GM10266 (cell line): ENCODE data around the gene EREG.

Source experiments
- DNase-seq: peaks from one replicate; pipeline ENCODE4 v3.0.0; 2012; ENCODE audit errors: extremely low spot score
- CTCF ChIP-seq: IDR thresholded peaks from 2 replicates; pipeline ENCODE4 v1.5.1; 2012; ENCODE audit warnings: mild to moderate bottlenecking, low read depth; ENCODE audit not compliant: control insufficient read depth, insufficient read depth; ENCODE audit errors: missing control alignments

EREG gene

GRCh38 chr4:74329307-74329706 is 35.6 kb upstream of the EREG start:
- DNase-seq: no peak

GRCh38 chr4:74330295-74330750 is 34.6 kb upstream of the EREG start:
- TF ChIP-seq CTCF: no peak
- DNase-seq: no peak

More at GRCh38 chr4:74329307-74329706, 35.6 kb upstream of the EREG start:
- no peak for TF ChIP-seq CTCF

- TF ChIP-seq CTCF: no peak
- DNase-seq: no peak
Observed at GRCh38 chr4:74331252-74331651, 33.7 kb upstream of the EREG start.

- TF ChIP-seq CTCF: no peak
- DNase-seq: no peak
Observed at GRCh38 chr4:74331944-74332343, 33.0 kb upstream of the EREG start.

GRCh38 chr4:74334636-74335035 is 30.3 kb upstream of the EREG start:
- no peak for DNase-seq
- TF ChIP-seq CTCF: no peak

GRCh38 chr4:74335341-74336021 is 29.5 kb upstream of the EREG start:
- no peak for DNase-seq
- TF ChIP-seq CTCF: no peak

GRCh38 chr4:74338792-74339333 is 26.1 kb upstream of the EREG start:
- TF ChIP-seq CTCF: no peak
- DNase-seq: no peak
